HG03045 (cell line): ENCODE results near the gene C19orf38.
A peak's percentile ranks its signal among the peaks of the same experiment; 100 is the strongest.
"Not testable (repeated sequence)": the region's sequence is repeated elsewhere in the genome, so short reads cannot be mapped to it uniquely, and the experiment has no call there.

Experiments used
- ATAC-seq: cut with Tn5 transposase; IDR thresholded peaks from one replicate; pipeline ENCODE4 v1.9.1; 2021; ENCODE audit warnings: mild to moderate bottlenecking, moderate library complexity; ENCODE audit not compliant: unreplicated experiment

Gene C19orf38

DNA sequence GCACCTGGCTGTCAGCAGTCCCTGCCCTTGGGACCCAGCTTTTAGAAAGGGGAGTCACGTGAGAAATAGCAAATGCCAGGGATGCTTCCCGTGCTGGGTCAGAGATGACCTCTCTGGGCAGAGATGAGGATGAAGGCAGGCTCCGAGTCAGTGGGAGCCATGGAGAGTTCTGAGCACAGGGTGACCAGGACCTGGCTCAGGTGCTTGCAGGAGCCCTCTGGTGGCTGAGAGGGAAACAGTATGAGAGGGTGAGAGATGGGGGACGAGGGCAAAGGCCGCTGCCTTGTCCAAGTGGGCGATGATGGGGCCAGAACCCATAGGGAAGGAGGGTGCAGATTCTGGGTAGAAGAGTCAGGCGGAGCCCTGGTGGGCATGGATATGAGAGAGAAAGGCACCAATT is 28.0 kb upstream of the C19orf38 start:
- no peak for ATAC-seq

DNA sequence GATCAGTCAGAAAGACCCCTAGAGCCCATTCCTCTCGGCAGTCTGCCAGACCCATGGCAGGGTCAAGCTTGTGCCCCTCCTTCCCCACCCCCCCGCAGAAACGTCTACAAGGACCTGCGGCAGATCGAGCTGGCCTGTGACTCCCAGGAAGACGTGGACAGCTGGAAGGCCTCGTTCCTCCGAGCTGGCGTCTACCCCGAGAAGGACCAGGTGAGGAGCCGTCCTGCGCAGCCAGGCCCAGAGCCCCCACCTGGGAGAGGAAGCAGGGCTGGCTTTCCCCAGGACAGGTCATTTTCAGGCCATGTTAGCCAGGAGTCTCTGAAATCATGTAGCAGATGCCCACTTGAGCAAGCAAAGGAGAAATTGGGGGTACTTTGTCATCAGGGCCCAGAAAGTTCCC is 24.5 kb upstream of the C19orf38 start:
- ATAC-seq = no peak

DNA sequence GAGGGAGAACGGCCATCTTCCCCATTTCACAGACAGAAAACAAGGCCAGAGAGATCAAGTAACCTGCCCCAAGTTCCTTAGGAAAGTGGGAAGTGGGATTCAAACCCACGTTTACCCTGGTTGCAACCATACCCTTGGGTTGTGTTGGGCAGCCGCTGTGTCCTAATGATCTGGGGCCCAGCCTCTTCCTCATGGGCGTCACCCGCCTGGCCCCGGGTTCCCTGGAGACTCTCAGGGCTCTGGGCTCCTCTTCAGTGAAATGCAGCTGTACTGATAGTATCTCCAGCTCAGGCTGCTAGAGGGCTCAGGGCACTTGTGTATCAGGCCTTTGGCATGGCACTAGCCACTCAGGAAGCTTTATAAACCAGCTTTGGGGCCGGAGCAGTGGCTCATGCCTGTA is 22.0 kb upstream of the C19orf38 start:
- no peak for ATAC-seq

DNA sequence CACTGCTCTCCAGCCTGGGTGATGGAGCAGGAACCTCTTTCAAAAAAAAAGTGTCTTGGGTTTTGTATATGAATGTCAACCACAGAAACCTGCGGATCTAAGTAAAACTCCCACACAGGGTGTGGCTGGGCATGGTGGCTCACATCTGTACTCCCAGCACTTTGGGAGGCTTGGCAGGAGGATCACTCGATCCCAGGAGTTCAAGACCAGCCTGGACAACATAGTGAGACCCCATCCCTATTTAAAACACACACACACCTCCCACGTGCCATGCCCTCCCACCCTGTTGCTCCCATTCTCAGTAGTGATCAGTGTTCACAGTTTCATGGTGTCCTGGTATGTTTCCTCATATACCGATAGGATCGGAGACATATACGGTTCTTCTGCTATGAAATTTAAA is 21.4 kb upstream of the C19orf38 start:
- ATAC-seq = no peak

DNA sequence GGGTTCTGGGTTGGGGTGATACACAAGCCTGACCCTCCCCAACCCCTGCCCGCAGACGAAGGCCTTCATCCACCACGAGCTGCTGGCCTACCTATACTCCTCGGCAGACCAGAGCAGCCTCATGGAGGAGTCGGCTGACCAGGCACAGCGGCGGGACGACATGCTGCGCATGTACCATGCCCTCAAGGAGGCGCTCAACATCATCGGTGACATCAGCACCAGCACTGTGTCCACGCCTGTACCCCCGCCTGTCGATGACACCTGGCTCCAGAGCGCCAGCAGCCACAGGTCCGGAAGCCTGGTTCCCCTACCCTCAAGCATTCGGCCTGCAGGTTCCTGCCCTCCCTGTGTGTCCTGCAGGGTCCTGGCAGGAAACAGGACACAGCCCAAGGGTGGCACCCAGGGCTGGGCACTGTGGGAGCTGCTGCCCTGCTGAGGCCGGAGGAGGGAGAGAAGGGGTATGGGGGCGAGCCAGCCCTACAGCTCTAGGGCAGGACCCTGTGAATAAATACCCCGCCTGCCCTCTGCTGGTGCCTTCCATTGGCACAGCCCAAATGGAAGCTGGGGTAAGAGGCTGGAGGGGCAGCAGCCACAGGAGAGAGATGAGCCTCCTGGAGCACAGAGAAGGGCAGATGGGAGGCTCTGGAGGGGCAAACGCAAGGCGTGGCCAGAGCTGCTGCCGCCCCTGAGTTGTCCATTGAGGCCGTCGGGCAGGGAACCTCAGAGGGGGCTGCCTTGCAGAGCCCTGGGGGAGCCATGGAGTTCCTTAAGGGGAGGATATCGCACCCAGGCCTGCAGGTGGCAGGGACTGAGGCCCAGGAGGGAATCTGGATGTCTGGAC is 19.0 kb upstream of the C19orf38 start:
- ATAC-seq = no peak

DNA sequence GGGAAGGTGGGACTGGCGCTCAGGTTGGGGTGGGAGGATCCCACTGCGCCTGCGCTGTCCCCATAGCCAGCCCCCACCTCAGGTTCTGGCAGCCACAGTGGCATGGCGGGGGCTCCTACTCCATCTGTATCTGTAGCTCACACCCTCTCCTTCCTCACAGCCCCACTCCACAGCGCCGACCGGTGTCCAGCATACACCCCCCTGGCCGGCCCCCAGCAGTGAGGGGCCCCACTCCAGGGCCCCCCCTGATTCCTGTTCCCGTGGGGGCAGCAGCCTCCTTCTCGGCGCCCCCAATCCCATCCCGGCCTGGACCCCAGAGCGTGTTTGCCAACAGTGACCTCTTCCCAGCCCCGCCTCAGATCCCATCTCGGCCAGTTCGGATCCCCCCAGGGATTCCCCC is 18.2 kb upstream of the C19orf38 start:
- ATAC-seq = no peak

DNA sequence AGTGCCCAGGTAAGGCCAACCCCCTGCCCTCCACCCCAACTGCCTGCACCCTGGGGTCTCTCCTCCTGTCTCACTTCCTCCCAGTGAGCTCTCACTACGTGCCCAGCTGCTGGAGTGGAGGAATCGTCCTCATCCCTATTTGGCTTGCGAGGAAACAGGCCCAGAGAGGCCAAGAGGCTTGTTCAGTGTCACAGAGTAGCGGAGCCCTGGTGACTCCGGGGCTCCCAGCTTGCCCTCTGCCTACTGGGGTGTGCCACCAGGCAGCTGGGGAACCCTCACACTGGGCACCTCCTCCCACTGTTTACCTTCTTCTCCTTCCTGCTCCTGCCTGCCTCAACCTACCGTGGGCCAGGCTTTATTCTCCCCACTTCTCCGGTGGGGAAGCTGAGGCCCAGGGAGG is 17.8 kb upstream of the C19orf38 start:
- no peak for ATAC-seq

DNA sequence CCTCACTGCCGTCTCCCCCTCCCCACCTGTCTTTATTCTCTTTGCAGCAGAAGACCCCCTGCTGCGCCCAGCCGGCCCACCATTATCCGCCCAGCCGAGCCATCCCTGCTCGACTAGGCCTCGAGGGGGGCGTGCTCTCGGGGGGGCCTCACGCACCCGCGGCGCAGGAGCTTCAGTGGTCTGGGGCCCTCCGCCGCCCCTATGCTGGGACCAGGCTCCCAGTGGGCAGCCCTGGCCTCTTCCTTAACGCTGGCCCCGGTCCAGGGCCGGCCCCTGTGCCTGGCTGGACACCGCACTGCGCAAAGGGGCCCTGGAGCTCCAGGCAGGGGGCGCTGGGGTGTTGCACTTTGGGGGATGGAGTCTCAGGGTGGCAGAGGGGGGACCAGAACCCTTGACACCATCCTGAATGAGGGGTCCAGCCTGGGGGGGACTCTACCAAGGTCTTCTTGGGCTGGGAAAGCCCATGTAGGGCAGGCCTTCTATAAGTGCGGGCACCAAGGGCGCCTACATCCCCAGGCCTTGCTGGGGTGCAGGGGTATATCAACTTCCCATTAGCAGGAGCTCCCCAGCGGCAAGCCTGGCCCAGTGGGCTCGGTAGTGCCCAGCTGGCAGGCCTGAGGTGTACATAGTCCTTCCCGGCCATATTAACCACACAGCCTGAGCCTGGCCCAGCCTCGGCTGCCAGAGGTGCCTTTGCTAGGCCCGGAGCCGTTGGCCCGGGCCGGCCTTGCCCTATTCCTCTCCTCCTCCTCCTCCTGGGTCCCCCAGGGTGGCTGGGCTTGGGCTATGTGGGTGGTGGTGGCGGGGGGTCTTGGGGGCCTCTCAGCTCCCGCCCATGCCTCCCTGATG is 17.1 kb upstream of the C19orf38 start:
- ATAC-seq = no peak

DNA sequence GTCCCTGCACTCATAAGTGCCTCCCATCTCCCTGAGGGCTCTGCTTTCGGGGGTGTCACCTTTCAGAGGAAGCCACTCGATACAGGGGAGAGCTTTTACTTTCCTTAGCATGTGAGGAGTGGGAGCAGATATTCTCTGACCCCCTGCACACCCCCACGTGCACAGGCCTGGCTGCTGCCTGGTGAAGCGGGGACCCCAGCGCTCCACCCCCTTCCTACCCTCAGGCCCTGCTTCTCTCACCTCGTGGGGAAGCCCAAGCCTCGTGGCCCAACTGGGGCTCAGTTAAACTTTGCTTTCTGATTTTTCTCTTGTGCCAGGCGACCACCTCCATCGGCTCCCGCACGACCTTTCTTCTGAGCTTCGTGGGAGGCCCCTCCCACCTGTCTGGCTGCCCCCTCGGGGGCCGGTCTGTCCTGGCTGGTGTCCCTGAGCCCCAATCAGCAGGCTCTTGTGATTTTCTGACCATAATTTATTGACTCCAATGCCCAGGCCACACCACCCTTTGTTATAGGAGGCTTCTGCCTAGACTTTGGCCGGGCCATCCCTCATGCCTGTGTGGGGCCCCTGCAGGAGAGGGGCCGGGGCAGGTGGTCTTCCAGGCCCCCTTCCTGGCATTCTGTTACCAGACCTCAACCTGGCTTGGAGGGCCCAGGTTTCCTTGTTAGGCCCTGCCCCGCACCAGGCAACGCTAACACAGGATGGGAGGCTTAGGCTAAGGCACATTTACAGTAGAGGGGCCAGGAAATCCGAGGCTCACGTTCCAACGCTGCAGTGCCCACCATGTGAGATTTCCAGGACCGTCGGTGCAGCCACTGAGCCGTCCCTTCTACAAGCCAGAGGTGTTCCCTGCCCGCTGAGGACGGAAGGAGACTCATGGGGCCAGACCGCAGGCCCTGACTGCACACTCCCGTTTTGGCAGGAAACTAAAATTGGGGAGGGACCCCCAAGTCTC is 16.0 kb upstream of the C19orf38 start:
- no peak for ATAC-seq

DNA sequence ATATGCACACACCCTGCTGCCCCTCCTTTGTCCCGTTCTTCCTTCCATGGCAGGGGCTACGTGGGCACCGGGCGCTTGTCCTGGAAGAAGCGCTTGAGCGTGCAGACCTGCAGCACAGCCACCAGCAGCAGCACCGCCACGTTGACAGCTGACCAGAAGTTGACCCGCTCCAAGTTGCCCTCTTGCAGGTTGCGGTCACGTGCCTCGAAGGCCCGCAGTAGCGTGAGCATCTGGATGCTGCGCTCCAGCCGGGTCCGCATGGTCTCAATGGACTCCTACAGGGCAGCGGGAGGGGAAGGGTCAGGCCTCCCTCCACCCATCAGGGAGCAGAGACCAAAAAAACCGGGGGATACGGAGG is 15.3 kb upstream of the C19orf38 start:
- ATAC-seq = no peak

DNA sequence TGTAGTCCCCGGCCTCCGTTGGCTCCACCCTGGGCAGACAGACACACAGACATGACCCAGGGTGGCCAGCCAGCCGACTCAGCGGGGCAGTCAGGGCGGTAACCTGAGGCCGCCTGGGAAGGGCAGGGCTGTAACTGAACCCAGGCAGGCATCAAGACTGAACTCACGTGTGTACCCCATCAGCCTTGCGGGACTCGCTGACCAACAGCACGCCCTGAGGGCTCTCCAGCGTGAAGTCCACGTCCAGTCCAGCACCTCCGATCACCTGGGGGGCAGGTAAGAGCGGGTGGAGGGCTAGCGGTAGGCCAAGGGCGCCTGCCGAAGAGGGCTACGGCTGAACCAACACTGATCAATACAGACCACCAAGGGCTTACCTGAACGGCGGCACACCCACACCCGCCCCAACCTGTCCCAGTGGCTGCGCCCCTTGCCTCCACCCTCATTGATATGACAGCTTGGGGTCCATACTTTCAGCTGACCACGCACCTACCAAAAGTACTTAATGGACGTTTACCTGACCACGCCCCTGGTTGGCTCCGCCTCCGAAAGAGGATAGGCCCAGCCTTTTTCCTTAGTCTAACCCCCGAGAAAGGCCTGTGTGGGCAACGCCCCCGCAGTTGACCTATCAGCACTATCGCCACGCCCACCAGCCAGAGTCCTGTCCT is 13.0 kb upstream of the C19orf38 start:
- ATAC-seq = no peak

DNA sequence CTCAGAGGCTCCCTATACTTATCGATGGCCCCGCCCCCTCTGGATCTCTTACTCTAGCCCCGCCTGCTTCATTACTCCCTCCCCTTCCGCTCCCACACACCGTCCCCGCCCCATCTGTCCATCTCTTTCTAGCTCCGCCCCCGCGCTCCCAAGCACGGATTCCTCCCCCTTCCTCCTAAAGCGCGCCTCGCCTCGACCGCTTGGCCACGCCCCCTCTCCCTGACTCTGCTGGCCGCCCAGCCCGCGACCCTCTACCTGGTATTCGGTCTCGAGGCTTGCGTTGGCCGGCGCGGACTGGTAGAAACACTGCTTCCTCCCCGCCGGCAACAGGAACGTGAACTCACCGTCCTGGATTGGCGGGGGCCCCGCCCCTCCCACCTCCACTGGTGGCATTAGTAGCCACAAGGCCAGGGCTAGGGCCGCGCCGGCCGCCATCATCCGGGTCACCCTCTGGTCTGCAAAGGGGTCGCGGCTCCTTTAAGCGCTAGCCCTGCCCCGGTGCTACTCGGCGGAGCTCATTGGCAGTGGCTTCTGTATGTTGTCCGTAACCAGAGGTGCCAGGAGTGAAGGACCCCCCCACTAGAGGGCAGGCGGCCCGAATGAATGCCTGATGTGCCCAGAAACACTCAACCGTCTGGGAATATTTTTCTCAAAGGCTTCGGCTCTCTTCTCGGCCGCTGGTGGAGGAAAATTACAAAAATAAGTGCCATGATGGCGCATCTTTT is 12.3 kb upstream of the C19orf38 start, which contains the start of gene TMED1:
TSS of gene TMED1 (minus strand) at position 459 of the 725 bp plus-strand sequence. CDS start at position 438, 21 bp downstream.
- ATAC-seq = peak; percentile 75

DNA sequence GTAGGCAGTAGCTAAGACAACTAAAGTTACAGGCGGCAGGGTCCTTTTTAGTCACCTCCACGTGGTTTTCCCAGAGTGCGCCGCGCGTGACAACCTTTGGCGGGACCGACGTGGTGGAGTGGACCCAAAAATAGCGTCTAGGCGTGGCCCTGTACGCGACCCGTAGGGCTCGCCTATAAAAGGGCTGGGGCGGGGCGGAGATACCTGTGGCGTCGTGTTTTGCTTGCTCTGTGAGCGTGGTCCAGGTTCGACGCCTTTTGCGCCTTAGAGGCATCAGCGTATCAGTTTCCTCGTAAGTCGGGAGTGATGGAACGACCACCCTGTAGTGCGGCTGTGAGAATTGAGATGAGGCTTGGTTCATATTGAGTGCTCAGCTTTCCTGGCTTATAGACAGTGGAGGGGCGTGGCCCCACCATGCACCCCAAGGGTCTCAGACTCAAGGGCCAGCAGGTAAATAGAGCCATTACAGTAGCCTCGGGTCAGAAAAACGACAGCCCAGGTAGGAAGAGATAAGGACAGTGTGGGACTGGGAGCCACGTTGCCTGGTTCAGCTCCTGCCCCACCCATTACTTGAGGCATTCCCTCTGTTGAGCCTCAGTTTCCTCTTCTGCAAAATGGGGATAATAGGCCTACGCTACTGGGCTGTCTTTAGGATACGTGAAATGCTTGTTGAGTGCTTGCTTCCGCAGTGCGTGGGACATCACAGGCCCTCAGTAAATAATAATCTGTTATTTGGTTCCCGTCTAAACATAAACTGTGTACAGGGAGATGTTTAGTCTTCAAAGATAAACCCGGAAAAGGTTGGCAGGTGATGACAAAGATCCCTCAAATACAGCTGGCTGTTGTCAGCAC is 11.5 kb upstream of the C19orf38 start:
- ATAC-seq = peak; percentile 6

DNA sequence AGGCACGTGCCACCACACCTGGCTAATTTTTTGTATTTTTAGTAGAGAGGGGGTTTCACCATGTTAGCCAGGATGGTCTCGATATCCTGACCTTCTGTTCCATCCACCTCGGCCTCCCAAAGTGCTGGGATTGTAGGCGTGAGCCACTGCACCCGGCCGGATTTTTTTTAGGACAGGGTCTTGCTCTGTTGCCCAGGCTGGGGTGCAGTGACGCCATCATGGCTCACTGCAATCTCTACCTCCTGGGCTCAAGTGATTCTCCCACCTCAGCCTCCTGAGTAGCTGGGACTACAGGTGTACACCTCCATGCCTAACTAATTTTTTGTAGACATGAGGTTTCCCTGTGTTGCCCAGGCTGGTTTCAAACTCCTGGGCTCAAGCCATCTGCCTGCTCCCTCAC is 10.6 kb upstream of the C19orf38 start:
- ATAC-seq = not testable (repeated sequence)

DNA sequence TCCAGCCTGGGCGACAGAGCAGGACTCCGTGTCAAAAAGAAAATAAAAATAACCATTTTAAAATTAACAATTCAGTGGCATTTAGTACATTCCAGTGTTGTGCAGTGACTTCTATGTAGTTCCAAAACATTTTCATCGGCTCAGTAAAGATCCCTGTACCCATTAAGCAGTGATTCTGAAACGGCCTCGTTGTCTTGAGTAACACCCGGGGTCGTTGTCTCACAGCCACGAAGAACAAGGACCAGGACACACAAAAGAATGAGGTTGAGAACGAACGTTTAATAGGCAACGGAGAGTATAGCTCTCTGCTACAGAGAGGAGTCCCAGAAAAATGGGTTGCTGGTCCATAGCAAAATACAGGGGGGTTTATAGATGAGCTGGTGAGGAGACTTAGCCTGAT is 9.8 kb upstream of the C19orf38 start:
- ATAC-seq = no peak

DNA sequence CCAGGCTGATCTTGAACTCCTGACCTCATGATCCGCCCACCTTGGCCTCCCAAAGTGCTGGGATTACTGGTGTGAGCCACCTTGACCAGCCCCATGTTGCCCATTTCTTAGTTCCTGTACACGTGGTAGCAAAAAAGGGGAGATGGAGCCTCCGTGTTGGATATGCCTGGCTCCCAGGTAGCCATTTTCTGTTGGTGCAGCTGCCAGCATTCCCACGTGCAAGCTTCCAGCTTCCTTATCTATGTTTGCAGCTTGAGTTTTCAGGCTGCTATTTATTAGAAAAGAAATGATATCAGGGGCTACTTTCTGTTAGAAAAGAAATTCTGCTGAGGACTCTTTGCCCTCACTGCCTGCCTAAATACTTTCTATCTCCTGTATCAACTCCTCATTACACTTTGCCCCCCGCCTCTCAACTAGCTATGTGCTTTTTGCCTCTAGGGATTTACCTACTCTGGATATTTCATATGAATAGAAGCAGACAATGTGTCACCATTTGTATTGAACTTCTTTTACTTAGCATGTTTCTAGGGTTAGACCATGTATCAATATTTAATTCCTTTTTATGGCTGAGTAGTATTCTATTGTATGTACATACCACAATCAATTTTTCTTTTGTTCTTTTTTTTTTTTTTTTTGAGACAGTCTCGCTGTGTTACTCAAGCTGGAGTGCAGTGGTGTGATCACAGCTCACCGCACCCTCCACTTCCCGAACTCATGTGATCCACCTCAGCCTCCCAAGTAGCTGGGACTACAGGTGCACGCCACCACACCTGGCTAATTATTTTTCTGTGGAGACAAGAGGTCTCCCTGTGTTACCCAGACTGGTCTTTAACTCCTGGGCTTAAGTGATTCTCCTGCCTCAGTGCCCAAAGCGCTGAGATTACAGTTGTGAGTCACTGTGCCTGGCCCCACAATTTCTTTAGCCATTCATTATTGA is 8.8 kb upstream of the C19orf38 start:
- ATAC-seq = no peak

DNA sequence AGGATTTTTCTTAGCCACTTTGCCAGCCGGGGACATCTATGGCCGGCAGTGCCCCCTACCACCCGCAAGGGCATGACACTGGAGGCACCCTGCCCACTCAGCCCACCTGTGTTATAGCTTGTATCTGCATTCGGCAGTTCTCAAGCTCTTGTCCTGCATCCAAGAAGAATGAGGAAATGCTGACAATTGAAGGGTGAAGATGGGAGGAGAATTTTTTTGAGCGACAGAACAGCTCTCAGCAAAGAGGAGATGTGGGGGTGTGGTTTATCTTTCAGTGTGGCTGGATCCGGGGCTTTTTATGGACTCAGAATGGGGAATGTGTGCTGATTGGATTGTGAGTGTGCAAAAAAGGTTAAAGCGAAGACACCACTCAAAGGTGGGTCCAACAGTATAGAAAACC is 5.4 kb upstream of the C19orf38 start:
- no peak for ATAC-seq
